Prostate gland (tissue), 2 donors: ENCODE measurements around the gene CCBE1.

Experiments used
- CTCF ChIP-seq, 4 experiments: fragments of 200-600 bp in 2 of 4; fragments of 450-650 bp in 2 of 4; sonication (generic) in 2 of 4; IDR thresholded peaks; 1 replicate in 3 of 4; 2 replicates in 1 of 4; pipeline ENCODE4 v1.5.1; 2016 to 2019; ENCODE audit warnings: antibody characterized with exemption in 4 of 4, mild to moderate bottlenecking in 2 of 4, moderate library complexity in 2 of 4
- POLR2A ChIP-seq: fragments of 450-650 bp; IDR thresholded peaks from one replicate; pipeline ENCODE4 v1.6.1; 2016; ENCODE audit warnings: antibody characterized with exemption, mild to moderate bottlenecking
- POLR2AphosphoS5 ChIP-seq: sonication (generic); formaldehyde crosslinking; IDR thresholded peaks from one replicate; pipeline ENCODE4 v1.6.1; 2017; ENCODE audit warnings: antibody characterized with exemption

DNA sequence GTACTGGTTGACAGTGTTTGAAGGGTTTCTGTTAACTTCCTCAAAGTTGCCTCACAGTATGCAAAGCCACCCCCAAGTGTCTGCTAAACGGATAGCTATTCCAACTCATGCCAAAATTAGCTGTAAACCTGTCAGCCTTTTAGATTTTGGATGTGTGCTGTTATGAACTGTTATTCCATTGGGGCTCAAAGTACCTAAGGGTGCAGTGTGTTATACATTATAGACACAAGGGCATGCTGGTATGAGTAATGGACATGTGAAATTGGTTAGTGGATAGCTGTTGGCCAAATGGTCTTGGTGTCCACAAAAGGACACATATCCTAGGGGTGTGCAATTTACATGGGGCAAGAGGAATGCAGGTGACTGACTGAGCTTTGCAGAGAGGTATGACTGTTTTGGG is 33.7 kb upstream of the CCBE1 start:
- TF ChIP-seq CTCF (IDR thresholded peaks at IDR 0.05) (no peak), POLR2AphosphoS5 (no peak), POLR2A (no peak)
